Natural killer cell (primary cell): ENCODE results near the gene SIRPB2. TPM values are rescaled to one million over a fixed set of nuclear protein-coding genes. Genes with fewer than 3 reads are reported as not detected.

ENCODE experiments used
- ATAC-seq, 3 donors: fragments of 150-1000 bp in 2 of 3; fragments of 200-7000 bp in 1 of 3; cut with Tn5 transposase; 1 replicate in 1 of 3; 2 replicates in 2 of 3; pipeline ENCODE4 v1.10.0; 2021; ENCODE audit warnings: mild to moderate bottlenecking in 2 of 3, moderate library complexity in 2 of 3
- DNase-seq, 2 donors: peaks; one replicate each; pipeline versions ENCODE4 v3.0.0 to v3.0.0-alpha.2; 2013 to 2021; ENCODE audit warnings: mixed read lengths in 1 of 2
- H3K27ac ChIP-seq: one replicate; pipeline ENCODE4 v1.5.1; 2013; ENCODE audit warnings: mild to moderate bottlenecking, low read length
- H3K27me3 ChIP-seq: one replicate; pipeline ENCODE4 v1.6.1; 2013; ENCODE audit warnings: low read length; ENCODE audit not compliant: control insufficient read depth, insufficient read depth
- H3K36me3 ChIP-seq: one replicate; pipeline ENCODE4 v1.6.1; 2013; ENCODE audit warnings: low read length; ENCODE audit not compliant: control insufficient read depth, insufficient read depth
- H3K4me1 ChIP-seq: one replicate; pipeline ENCODE4 v1.6.1; 2013; ENCODE audit warnings: low read length; ENCODE audit not compliant: control insufficient read depth, insufficient read depth
- H3K4me3 ChIP-seq: one replicate; pipeline ENCODE4 v1.5.1; 2013; ENCODE audit warnings: low read length
- H3K9me3 ChIP-seq: one replicate; pipeline ENCODE4 v1.6.1; 2013; ENCODE audit warnings: low read length; ENCODE audit not compliant: control insufficient read depth, insufficient read depth
- H3K27ac Mint-ChIP-seq, 2 donors: one replicate each; pipeline ENCODE4 v1.8.0; 2022; ENCODE audit warnings: mild to moderate bottlenecking in 2 of 2, mixed read lengths in 2 of 2, moderate library complexity in 1 of 2
- H3K27me3 Mint-ChIP-seq, 2 donors: one replicate each; pipeline ENCODE4 v1.8.0; 2022; ENCODE audit warnings: low read depth in 2 of 2, mixed read lengths in 2 of 2
- H3K36me3 Mint-ChIP-seq: one replicate; pipeline ENCODE4 v1.8.0; 2022; ENCODE audit warnings: mixed read lengths
- H3K4me1 Mint-ChIP-seq, 2 donors: one replicate each; pipeline ENCODE4 v1.8.0; 2022; ENCODE audit warnings: mixed read lengths in 2 of 2
- H3K4me3 Mint-ChIP-seq: one replicate; pipeline ENCODE4 v1.8.0; 2022; ENCODE audit warnings: mild to moderate bottlenecking, moderate library complexity, mixed read lengths
- H3K9me3 Mint-ChIP-seq, 2 donors: one replicate each; pipeline ENCODE4 v1.8.0; 2022; ENCODE audit warnings: mixed read lengths in 2 of 2
- WGBS: methylation state at CpG from one replicate; pipeline ENCODE4 v1.1.7; 2013; ENCODE audit warnings: missing lambda C conversion rate; ENCODE audit not compliant: insufficient coverage; 5-methylcytosine and 5-hydroxymethylcytosine counted together
- intact Hi-C: fragments of 100-400 bp; cut with micrococcal nuclease; formaldehyde crosslinking; loops from one replicate; pipeline ENCODE4 v1.14.2; 2022
- total RNA-seq, 4 donors: library from RNA; stranded (reverse); fragments of 120-200 nt in 1 of 4; gene quantifications; one replicate each; pipeline versions ENCODE4 v1.2.3 to v1.2.4, GENCODE V29; 2013 to 2022
- TF ChIP-seq, protein P1 (sequence below): fragments of 200-600 bp; IDR thresholded peaks from one replicate; pipeline ENCODE4 v1.8.0; 2022; ENCODE audit warnings: antibody characterized with exemption

Gene SIRPB2
- total RNA-seq, 3 donors from 2014 or later (not counting 1 experiment from before 2014, with no cell fraction given), result 1.1 to 2.2 (median 1.5) TPM

DNA sequence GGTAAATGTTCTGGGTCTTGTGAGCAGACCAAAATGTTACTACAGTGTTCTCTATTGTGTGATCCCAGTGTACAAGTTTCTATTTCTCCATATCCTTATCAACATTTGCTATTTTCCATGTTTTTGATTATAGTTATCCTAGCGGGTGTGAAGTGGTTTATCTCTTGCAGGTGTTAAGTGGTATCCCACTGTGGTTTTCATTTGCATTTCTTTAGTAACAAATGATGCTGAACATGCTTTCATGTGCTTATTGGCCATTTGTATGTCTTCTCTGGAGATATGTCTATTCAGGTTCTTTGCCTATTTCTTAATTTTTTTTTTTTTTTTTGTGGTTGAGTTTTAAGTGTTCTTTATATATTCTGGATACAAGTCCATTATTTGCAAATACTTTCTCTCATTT lies 60.1 kb downstream of the SIRPB2 start:
- peaks cover 51 to 76% of the 10 kb centered on the region in 2 donors for H3K27me3 Mint-ChIP-seq
- no peaks in the 10 kb centered on the region for H3K36me3 ChIP-seq

DNA sequence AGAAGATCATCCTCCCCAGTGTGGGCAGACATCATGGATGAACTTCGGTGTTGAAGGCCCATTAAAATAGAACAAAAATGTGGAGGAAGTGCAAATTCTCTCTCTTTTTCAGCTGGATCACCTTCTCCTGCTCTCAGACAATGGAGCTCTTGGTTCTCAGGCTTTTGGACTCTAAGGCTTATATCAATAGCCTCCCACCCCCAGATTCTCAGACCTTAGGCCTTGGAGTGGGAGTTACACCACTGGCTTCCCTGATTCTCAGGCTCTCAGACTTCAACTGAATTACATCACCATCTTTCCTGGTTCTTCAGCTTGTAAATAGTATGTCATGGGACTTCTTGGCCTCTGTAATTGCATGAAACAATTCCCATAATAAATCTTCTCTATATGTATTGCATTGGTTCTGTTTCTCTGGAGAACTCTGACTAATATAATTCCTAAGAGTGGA lies 61.2 kb downstream of the SIRPB2 start:
- TF ChIP-seq, protein P1, sequence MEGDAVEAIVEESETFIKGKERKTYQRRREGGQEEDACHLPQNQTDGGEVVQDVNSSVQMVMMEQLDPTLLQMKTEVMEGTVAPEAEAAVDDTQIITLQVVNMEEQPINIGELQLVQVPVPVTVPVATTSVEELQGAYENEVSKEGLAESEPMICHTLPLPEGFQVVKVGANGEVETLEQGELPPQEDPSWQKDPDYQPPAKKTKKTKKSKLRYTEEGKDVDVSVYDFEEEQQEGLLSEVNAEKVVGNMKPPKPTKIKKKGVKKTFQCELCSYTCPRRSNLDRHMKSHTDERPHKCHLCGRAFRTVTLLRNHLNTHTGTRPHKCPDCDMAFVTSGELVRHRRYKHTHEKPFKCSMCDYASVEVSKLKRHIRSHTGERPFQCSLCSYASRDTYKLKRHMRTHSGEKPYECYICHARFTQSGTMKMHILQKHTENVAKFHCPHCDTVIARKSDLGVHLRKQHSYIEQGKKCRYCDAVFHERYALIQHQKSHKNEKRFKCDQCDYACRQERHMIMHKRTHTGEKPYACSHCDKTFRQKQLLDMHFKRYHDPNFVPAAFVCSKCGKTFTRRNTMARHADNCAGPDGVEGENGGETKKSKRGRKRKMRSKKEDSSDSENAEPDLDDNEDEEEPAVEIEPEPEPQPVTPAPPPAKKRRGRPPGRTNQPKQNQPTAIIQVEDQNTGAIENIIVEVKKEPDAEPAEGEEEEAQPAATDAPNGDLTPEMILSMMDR, result no peak
- H3K4me1 ChIP-seq, result peaks cover 11% of the 10 kb centered on the region
- no peak for DNase-seq
- no peak overlapping the region for H3K4me3 ChIP-seq
- Mint-ChIP-seq H3K9me3 (no peaks in the 10 kb centered on the region), H3K4me3 (no peak overlapping the region), H3K4me1 (peaks cover 9 to 13% of the 10 kb centered on the region in 2 donors), H3K27me3 (peaks cover 60 to 76% of the 10 kb centered on the region in 2 donors), H3K27ac (no peak overlapping the region), H3K36me3 (no peaks in the 10 kb centered on the region)
- peaks cover 39% of the 10 kb centered on the region for H3K27me3 ChIP-seq
- WGBS, result 100% methylated on average over 1 of the region's 1 CpG
- no peaks in the 10 kb centered on the region for H3K9me3 ChIP-seq
- H3K36me3 ChIP-seq, result no peaks in the 10 kb centered on the region
- intact Hi-C loops, result no loop called here
- H3K27ac ChIP-seq, result no peak overlapping the region
- ATAC-seq, result no peak

More for the DNA sequence above, 60.1 kb downstream of the SIRPB2 start:
- TF ChIP-seq, protein P1, result no peak
- H3K4me3 ChIP-seq, result no peak overlapping the region
- intact Hi-C loops, result no loop called here
- 0% methylated on average over 1 of the region's 1 CpG for WGBS
- Mint-ChIP-seq H3K4me1 (peaks cover 13 to 15% of the 10 kb centered on the region in 2 donors), H3K9me3 (no peaks in the 10 kb centered on the region), H3K4me3 (no peak overlapping the region), H3K36me3 (no peaks in the 10 kb centered on the region), H3K27ac (no peak overlapping the region)
- no peak for DNase-seq
- H3K4me1 ChIP-seq, result peaks cover 15% of the 10 kb centered on the region
- H3K27ac ChIP-seq, result no peak overlapping the region
- no peak for ATAC-seq
- H3K9me3 ChIP-seq, result no peaks in the 10 kb centered on the region
- H3K27me3 ChIP-seq, result peaks cover 42% of the 10 kb centered on the region

DNA sequence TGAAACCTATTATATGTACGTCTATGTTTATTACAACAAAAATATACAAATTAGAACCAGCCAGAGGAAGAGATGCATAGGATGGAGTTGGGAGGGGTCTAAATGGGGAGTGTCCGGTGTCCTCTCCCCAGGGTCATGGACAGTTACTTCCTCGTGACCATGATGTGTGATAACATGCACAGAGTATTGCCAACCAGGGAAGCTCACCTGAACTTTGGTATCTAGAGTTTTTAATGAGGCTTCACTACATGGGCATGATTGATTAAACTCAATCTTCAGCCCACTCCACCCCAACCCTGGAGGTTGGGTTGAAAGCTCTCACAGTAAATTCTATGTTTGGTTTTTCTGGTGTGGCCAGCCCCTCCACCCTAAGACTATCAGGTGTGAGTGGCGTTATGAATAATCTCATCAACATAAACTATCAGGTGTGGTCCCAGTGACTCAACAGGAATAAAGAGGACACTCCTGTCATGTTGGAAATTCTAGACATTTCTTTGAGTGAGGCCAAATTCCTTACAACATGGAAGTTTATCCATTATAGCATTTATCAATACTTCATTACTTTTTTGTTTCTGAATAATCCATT lies 62.0 kb downstream of the SIRPB2 start:
- Histone ChIP-seq H3K9me3 (no peaks in the 10 kb centered on the region), H3K4me1 (peaks cover 5% of the 10 kb centered on the region), H3K4me3 (no peak overlapping the region), H3K27me3 (peaks cover 39% of the 10 kb centered on the region), H3K27ac (no peak overlapping the region), H3K36me3 (no peaks in the 10 kb centered on the region)
- DNase-seq (no peak), ATAC-seq (no peak)
- Mint-ChIP-seq H3K4me3 (no peak overlapping the region), H3K36me3 (no peaks in the 10 kb centered on the region), H3K9me3 (no peaks in the 10 kb centered on the region), H3K27me3 (peaks cover 68 to 82% of the 10 kb centered on the region in 2 donors), H3K27ac (no peak overlapping the region), H3K4me1 (peaks cover under 1 to 5% of the 10 kb centered on the region in 2 donors)
- 93% methylated on average over 3 of the region's 4 CpGs for WGBS
- TF ChIP-seq, protein P1, result no peak
- intact Hi-C loops, result no loop called here
